GM19099 (cell line): Measurements from ENCODE around the gene GFAP.

ENCODE experiments used
- POLR2A ChIP-seq: IDR thresholded peaks from 3 replicates; pipeline ENCODE4 v1.6.1; 2011; ENCODE audit warnings: low read depth; ENCODE audit not compliant: insufficient read length; ENCODE audit errors: extremely low read depth

GFAP gene

DNA sequence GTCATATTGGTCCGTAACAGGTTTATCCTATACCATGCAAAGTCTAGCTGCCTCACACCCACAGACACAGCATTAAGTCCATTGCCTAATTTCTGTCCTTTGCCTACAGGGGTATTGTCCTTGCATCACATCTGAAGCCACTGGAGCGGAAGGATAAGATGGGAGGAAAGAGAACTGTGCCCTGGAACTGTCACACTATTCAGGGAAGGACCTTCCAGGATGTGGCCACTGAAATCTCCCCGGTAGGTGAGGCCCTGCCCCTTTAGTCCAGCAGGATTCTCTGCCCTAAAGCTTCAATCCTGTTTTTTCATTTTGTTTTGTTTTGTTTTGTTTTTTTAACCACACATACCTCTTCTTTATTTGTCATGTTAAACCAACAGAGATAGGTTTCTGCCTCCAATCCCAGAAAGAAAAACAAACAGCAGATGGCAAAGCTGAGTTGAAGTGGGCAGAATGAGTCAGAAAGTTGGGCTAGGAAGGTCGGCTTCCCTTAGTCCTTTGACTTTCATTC, 13.8 kb downstream of the GFAP start:
- no peak for TF ChIP-seq POLR2A

DNA sequence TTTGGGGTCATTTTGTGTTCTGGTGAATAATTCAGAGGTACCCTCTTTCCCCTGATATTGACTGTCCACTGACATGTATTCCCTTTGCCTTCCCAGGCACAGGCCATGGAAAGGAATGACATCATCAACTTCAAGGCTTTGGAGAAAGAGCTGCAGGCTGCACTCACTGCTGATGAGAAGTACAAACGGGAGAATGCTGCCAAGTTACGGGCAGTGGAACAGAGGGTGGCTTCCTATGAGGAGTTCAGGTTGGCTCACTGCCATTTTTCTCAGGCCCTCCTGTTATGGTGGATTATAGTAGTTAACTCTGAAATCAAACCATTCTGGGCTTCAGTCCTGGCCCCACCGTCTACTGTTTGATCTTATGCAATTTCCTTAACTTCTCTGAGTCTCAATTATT, 14.4 kb downstream of the GFAP start:
- TF ChIP-seq POLR2A = no peak

DNA sequence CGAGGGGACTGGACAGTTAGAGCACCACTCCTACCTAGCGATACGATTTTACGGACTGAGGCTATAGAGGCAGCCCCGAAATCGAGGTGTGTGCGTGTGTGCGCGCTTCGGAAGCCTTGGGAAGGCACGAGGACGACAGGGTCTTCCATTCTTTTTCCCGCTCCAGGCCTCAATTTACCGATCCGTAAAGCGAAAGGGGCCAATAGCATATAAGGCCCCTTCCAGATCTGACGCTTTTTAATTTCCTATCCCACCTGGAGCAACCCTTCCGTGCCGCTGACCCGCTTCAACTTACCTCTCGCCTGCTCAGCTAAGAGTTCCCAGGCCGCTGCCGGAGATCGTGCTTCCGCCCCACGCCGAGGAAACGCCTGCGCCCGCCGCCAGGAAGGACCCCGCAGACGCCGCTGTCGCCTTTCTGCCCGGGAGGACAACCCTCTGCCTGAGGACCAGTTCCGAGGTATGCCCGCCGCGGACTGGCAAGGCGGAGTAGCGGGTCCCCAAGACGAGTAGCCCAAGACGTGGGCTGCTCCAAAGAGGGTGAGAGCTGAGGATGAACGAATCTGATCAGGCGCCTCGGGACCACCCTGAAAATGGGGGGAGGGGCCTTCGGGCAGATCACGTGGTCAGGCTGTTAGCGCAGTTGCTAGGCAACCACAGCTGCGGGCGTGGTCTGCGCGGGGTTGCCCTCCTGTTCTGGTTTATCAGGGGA, 16.1 kb downstream of the GFAP start, which contains the start of gene EFTUD2:
Gene EFTUD2 (minus strand): TSS at position 372 of the 709 bp plus-strand sequence. CDS start 4,924 bp downstream, outside the sequence.
- TF ChIP-seq POLR2A = peak; percentile 89

DNA sequence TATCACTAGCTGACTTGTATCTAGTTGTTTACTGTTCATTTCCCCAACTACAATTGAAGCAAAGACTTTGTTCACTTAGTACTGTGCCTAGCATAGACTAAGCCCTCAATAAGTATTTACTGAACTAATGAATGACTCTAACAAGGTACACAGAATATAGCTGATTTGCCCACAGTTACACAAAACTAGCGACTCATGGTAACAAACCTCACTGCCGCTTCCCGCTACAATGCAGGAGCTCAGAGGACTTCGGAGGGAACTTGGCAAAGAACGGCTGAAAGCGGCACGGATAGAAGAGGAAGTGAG, 16.6 kb downstream of the GFAP start:
- TF ChIP-seq POLR2A = no peak

DNA sequence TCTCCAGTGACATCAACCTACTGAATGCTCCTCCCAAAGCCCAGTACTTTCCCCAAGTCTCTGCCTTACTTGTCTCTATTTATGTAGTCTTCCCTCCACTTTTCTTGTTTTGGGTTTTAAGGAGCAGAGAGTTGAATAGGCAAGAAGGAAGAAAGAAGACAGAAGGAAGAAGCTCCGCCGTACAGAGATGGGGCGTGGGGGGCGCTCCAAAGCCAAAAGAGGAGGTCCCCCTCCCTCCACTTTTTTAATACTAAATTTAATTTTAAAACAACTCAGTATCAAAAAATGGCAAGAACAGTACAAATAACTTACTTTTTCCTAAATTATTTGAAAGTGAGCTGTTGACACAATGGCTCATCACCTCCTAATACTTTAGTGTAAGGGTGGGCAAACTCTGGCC, 20.7 kb downstream of the GFAP start:
- TF ChIP-seq POLR2A = no peak

- TF ChIP-seq POLR2A = no peak
Observed at GRCh38 chr17:44892250-44892649, 23.1 kb downstream of the GFAP start.

DNA sequence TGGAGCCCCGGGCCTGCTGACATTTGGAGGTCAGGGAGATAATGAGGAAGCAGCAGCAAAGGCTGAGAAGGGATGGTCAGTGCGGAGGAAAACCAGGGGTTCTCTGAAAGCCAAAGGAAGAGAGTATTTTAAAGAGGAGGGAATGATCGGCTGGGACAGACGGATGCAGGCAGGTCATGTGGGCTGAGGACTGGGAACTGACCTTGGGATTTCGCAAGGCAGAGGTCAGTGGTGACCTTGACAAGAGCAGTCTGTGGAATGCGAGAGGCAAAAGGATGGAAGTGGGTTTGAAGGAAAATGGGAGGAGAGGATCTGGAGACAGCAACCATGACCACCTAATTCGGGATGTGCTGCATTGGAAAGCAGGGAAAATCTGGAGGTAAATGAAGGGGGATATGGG, 26.3 kb downstream of the GFAP start:
- TF ChIP-seq POLR2A = no peak

DNA sequence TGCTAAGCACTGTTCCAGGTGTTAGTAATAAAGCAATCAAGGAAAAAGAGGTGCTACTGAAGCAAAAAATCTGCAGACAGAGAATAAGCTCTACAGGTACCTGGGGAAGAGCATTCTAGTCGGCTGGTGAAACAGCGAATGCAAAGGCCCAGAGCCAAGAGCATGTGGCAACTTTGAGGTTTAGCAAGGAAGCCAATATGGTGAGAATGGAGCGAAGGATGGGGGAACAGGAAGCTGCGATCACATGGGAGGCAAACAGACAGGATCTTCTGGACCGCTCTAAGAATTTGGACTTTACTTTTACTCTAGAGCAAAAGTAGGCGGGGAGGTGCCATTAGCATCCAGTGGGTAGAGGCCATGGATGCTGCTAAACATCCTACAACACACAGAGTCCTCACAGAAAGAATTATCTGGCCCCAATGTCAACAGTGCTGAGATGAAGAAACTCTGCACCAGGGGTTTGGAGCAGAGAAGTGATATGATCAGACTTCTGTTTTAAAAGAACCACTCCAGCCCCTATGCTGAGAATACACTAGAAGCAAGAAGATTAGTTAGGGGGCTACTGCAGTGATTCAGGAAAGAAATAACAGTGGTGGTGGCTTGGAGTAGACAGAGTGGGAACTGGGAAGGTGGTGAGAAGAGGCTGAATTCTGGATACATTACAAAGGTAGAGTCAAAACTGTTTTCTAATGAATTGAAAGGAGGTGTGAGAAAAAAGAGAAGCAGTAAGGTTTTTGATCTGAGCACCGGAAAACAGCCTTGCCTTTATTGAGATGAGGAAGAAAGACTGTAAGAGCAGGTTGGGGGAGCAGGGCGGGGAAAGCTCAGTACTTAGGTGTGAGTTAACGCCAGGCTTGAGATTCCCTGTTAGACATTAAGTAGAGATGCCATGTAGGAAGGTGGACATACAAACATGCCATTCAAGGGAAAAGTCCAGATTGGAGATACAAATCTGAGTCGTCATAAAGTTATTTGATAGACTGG, 27.0 kb downstream of the GFAP start:
- no peak for TF ChIP-seq POLR2A

DNA sequence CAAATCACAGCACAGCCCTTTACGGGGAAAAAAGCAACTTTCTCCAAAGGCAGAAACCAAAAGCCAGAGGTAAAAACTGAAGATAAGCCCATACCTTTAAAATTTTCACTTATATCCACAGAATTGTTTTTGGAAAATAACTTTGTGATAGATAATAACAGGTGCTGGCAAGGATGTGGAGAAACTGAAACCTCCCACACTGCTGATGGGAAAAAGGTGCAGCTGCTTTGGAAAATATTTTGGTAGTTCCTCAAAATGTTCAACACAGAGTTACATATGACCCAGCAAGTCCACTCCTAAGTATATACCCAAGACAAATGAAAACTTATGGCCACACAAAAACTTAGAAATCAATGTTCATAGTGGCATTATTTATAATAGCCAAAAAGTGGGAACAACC, 28.3 kb downstream of the GFAP start:
- TF ChIP-seq POLR2A = no peak

GRCh38 chr17:44884941-44885340, 30.4 kb downstream of the GFAP start:
- TF ChIP-seq POLR2A = no peak

- TF ChIP-seq POLR2A = no peak
Observed at GRCh38 chr17:44881145-44881544, 34.2 kb downstream of the GFAP start.

DNA sequence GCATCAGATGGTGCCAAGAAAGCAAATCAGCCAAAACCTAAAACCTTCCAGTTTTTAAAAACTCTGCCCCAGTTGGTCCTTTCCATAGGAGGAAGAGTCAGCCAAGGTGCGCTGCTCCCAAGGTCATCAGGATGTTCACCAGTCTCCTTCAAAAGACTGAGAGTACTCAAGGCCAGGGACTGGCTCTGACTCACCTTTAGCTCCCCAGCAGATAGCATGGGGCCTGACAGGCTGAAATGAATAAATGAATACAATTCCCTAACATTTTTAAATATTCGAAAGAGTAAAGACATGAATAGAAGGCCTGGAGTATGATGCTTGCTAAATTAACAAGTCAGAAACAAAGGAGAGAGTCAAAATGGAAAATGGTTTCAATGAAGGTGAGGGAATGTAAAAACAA, 35.2 kb downstream of the GFAP start:
- no peak for TF ChIP-seq POLR2A

DNA sequence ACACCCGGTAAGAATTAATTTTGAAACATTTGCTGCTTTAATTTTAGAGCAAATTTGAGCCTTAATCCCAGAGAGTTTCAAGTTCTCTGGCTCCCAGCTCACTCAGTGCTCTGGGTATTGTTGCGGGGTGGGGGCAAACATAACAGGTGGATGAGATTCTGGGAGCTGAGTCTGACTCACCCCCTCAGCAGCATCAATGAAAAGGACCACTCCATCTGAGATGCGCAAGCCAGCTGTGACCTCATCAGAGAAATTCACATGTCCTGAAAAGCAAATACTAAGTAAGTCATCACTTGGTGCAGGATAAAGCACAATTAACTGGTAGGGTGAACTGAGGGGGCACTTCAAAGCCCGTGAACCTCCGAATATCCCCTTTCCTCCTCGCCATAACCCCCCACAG, 35.9 kb downstream of the GFAP start:
- no peak for TF ChIP-seq POLR2A

DNA sequence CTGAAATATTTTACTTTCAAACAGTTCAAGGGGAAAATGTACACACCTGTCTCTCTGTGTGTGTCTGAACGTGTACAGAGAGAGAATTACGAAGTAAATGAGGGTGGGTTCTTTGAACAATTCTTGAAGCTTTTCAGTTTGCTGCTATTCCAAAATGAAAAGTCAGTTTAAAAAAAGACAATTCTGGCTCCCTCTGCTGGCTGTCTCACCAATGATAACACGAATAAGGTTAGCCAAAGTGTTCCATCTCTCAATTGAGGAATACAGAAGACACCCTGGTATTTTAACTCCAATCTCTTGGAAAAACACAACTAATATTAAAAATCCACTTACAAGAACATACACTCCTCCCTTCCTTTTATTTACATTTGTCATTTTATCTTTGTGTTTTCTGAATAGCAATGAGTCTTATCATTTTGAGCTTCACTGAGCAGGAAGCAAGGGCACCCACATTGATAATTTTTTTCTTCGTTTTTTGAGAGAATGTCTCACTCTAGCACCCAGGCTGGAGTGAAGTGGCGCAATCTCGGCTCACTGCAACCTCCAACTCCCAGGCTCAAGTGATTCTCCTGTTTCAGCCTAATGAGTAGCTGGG, 36.6 kb downstream of the GFAP start:
- TF ChIP-seq POLR2A = no peak

- TF ChIP-seq POLR2A = no peak
Observed at GRCh38 chr17:44877121-44877520, 38.2 kb downstream of the GFAP start.
